ENCODE data around the gene IL23R.

DNA sequence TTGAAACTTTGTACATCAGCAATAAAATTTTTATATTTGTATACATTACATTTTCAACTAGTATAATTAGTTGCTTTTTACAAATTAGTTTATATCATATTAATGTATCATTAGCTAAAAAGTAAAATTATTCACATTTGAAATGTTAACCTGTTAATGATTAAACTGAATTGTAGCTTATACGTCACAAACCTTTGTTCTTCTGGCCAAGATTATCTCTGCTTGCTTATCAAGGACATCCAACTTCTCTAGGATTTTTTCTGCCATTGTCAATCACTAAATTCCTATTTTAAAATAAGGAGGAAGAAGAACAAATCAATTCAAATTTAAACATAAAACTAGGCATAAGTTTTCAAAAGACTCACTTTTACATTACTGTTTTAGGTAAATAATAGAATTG lies 39.3 kb upstream of the IL23R start:
- no peak for TF ChIP-seq EZH2 (IDR thresholded peaks at IDR 0.05; ENCODE audit: insufficient read depth, poor library complexity, severe bottlenecking)
- no peak for TF ChIP-seq EZH2phosphoT487 (IDR thresholded peaks at IDR 0.05; ENCODE audit: insufficient read depth, low read depth)

Measured in GM23248 (cell line).